SK-N-MC (cell line): ENCODE measurements around the gene RIGI.

Experiments used
- DNase-seq: peaks from one replicate; pipeline ENCODE4 v3.0.0-alpha.2; 2011; ENCODE audit warnings: low read depth, low spot score
- H3K27ac ChIP-seq: fragments of 200-600 bp; sonication (generic); 2 replicates; pipeline ENCODE4 v1.5.1; 2016; ENCODE audit warnings: mixed run types
- H3K36me3 ChIP-seq: fragments of 200-600 bp; sonication (generic); 2 replicates; pipeline ENCODE4 v1.6.1; 2017; ENCODE audit warnings: antibody characterized with exemption, low read length, mixed read lengths; ENCODE audit not compliant: insufficient read depth
- H3K4me3 ChIP-seq: fragments of 200-600 bp; sonication (generic); 2 replicates; pipeline ENCODE4 v1.5.1; 2016
- H3K9ac ChIP-seq: fragments of 200-600 bp; sonication (generic); 2 replicates; pipeline ENCODE4 v1.8.0; 2017; ENCODE audit warnings: mixed run types, mixed read lengths; ENCODE audit not compliant: insufficient read length
- H3K9me3 ChIP-seq: fragments of 200-600 bp; sonication (generic); 2 replicates; pipeline ENCODE4 v1.6.1; 2017; ENCODE audit warnings: low read depth, mild to moderate bottlenecking, antibody characterized with exemption, low read length, moderate library complexity, mixed read lengths
- EZH2 ChIP-seq: fragments of 200-600 bp; sonication (generic); IDR thresholded peaks from one replicate; pipeline ENCODE4 v1.6.1; 2017; ENCODE audit warnings: antibody characterized with exemption
- FOXP2 ChIP-seq: optimal IDR thresholded peaks from 2 replicates; pipeline ENCODE3; 2011; ENCODE audit warnings: mild to moderate bottlenecking, moderate library complexity; ENCODE audit not compliant: insufficient read depth; ENCODE audit errors: extremely low read length, control extremely low read depth
- POLR2AphosphoS5 ChIP-seq: IDR thresholded peaks from 2 replicates; pipeline ENCODE4 v1.6.1; 2012; ENCODE audit warnings: mild to moderate bottlenecking, low read depth, low read length, borderline replicate concordance

The RIGI gene

DNA sequence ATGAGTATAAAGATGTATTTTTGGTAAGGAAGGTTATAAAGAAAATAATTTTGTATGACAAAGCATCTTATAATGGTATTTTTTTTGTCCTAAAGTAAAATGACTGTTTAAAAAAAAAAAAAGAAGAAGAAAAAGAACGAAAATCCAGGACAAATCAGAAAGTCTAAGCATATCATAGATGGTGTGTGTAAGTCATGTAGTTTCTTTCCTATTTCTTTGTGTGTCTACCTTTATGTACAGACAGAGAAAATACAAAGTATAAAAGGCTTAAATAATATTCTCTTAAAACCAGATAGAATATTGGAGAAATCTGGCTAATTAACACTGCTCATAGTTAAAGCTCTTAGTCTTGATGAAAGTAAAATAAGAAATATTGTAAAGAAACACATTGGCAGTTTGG is 7.7 kb downstream of the RIGI start:
- Histone ChIP-seq H3K27ac (no peak overlapping the region), H3K9me3 (peaks cover 6% of the 10 kb centered on the region; the same call in 1 of the 2 replicates), H3K9ac (no peak overlapping the region), H3K36me3 (no peaks in the 10 kb centered on the region), H3K4me3 (no peak overlapping the region)
- no peak for DNase-seq
- no peak for TF ChIP-seq POLR2AphosphoS5
- no peak for TF ChIP-seq EZH2
- TF ChIP-seq FOXP2: no peak

DNA sequence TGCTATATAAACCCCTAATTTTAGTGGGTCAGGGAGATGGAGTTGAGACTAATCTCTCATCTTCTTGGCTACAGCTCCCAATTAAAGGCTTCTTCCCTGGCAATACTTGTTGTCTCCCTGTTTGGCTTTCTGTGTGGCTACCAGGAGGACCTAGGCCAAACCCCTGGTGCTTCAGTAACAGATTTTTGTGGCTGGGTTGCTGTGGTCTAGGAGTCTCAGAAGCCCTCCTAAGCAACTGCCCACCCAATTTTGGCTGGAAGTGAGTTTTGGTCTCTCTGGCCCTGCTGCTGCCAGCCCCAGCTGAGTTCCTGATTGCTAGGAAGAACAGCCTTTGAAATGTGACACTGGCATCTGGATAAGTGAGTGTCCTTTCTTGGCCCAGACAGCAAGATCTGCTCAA is 9.8 kb downstream of the RIGI start:
- Histone ChIP-seq H3K9me3 (peaks cover 6% of the 10 kb centered on the region; the same call in 1 of the 2 replicates), H3K36me3 (no peaks in the 10 kb centered on the region), H3K9ac (no peak overlapping the region), H3K27ac (no peak overlapping the region), H3K4me3 (no peak overlapping the region)
- DNase-seq: no peak
- no peak for TF ChIP-seq POLR2AphosphoS5

DNA sequence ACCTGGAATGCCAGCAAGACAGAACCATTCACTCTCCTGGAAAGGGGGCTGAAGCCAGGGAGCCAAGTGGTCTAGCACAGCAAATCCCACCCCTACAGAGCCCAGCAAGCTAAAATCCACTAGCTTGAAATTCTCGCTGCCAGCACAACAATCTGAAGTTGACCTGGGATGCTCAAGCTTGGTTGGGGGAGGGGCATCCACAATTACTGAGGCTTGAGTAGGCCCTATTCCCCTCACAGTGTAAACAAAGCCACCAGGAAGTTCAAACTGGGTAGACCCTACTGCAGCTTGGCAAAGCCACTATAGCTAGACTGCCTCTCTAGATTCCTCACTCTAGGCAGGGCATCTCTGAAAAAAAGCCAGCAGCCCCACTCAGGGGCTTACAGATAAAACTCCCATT is 17.3 kb downstream of the RIGI start:
- H3K4me3 ChIP-seq: no peak overlapping the region
- H3K9ac ChIP-seq: no peak overlapping the region
- H3K36me3 ChIP-seq: no peaks in the 10 kb centered on the region
- H3K27ac ChIP-seq: no peak overlapping the region
- H3K9me3 ChIP-seq: no peaks in the 10 kb centered on the region
- no peak for DNase-seq
- TF ChIP-seq POLR2AphosphoS5 (no peak), EZH2 (no peak), FOXP2 (no peak)

GRCh38 chr9:32503008-32503407 is 23.0 kb downstream of the RIGI start:
- H3K4me3 ChIP-seq: no peak overlapping the region
- TF ChIP-seq EZH2 (no peak), FOXP2 (no peak), POLR2AphosphoS5 (no peak)
- H3K9me3 ChIP-seq: no peaks in the 10 kb centered on the region
- H3K9ac ChIP-seq: no peak overlapping the region
- H3K27ac ChIP-seq: no peak overlapping the region
- no peaks in the 10 kb centered on the region for H3K36me3 ChIP-seq
- DNase-seq: no peak

DNA sequence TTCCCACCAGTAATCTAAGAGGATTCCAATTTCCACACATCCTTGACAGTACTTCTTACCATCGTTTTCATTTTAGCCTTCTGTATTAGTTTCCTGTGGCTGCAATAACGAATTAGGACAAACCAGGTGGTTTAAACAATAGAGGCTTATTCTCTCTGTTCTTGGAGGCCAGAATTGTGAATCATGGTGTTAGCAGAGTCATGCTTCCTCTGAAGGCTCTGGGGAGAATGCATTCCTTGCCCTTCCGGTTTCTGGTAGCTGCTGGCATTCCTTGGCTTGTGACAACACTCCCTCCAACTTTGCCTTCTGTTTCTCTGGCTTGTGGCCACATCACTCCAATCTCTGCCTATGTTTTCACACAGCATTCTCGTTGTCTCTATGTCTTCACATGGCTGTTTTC is 23.5 kb downstream of the RIGI start:
- no peak overlapping the region for H3K4me3 ChIP-seq
- TF ChIP-seq EZH2: no peak
- no peak for TF ChIP-seq POLR2AphosphoS5
- TF ChIP-seq FOXP2: no peak
- no peak for DNase-seq
- no peaks in the 10 kb centered on the region for H3K9me3 ChIP-seq
- no peak overlapping the region for H3K9ac ChIP-seq
- no peak overlapping the region for H3K27ac ChIP-seq
- no peaks in the 10 kb centered on the region for H3K36me3 ChIP-seq

DNA sequence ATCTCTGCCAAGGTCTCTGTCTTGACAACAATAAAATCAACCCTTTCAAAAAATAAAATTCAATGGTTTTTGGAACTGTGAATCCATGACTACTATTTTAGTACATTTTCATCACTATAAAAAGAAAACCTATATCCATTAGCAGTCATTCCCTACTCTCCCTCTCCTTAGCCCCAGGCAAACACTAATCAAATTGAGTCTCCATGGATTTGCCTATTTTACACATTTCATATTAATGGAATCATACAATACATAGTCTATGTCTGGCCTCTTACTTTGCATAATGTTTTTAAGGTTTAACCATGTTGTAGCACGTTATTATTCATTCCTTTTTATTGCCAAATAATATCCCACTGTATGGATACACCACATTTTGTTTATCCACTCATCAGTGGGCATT is 24.1 kb downstream of the RIGI start:
- no peak overlapping the region for H3K27ac ChIP-seq
- no peak for TF ChIP-seq EZH2
- TF ChIP-seq POLR2AphosphoS5: no peak

DNA sequence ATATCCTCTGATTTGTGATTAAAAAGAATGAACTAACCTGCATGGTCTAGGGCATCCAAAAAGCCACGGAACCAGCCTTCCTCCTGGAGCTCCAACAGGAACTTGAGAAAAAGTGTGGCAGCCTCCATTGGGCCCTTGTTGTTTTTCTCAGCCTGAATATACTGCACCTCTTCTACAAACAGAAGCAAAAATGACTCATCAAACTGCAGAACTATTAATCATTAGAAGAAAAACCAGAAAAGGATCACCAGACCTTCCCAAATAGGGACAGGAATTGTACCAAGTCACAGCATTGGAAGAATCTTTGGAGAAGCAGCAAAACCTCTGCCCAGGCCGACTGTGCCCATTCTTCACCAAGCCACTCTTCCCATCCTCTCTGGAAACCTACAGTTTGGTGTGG is 25.2 kb downstream of the RIGI start:
- DNase-seq: no peak

More for the DNA sequence above, 24.1 kb downstream of the RIGI start:
- DNase-seq: no peak
- H3K4me3 ChIP-seq: no peak overlapping the region
- H3K9me3 ChIP-seq: no peaks in the 10 kb centered on the region
- H3K9ac ChIP-seq: no peak overlapping the region
- no peaks in the 10 kb centered on the region for H3K36me3 ChIP-seq

DNA sequence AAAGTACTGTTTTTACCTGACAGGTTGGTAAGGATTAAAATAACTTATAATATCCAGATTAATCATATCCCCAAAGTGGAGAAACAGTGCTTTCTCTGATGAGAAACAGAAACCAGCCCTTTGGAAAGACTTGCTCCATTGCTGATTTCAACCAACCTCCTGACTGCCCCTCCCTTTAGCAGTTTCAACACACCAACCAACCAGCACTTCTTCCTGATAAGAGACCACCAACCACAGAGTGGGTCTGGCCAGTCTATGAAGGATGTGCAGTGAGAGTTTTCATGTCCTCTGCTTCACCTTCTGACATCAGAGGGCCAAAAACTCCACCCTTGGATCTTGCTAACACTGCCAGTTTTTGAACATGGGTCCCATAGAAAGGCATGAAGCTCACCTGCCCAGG is 28.1 kb downstream of the RIGI start:
- Histone ChIP-seq H3K36me3 (peaks cover 4% of the 10 kb centered on the region; the same call in 1 of the 2 replicates), H3K27ac (no peak overlapping the region), H3K4me3 (no peak overlapping the region), H3K9me3 (no peaks in the 10 kb centered on the region), H3K9ac (no peak overlapping the region)
- no peak for DNase-seq
- no peak for TF ChIP-seq EZH2
- TF ChIP-seq POLR2AphosphoS5: no peak
- no peak for TF ChIP-seq FOXP2

More for the DNA sequence above, 25.2 kb downstream of the RIGI start:
- no peak overlapping the region for H3K27ac ChIP-seq
- H3K9ac ChIP-seq: no peak overlapping the region
- no peaks in the 10 kb centered on the region for H3K9me3 ChIP-seq
- no peaks in the 10 kb centered on the region for H3K36me3 ChIP-seq
- TF ChIP-seq POLR2AphosphoS5 (no peak), FOXP2 (no peak), EZH2 (no peak)
- no peak overlapping the region for H3K4me3 ChIP-seq

DNA sequence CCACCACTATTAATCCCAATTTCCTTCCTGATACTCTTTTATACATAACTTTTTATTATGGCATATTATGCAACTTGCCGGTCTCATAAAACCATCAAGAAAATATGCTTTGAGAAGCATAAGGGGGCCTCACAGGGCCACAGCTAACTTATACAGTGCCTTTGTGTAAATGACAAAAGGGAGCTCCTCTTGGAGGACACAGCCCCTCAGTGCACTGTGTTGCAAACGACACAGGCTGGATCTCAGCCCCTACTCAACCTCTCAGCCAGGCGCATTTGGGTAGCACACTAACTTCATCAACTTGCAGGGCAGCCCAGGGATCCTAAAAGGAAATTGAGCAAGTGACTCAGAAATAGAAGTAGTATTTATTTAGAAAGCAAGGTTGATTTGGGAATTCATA is 35.4 kb downstream of the RIGI start:
- Histone ChIP-seq H3K9me3 (no peaks in the 10 kb centered on the region), H3K4me3 (peak overlapping the region; percentile 35), H3K36me3 (peaks cover 8% of the 10 kb centered on the region), H3K27ac (peak overlapping the region; percentile 40; the same call in 1 of the 2 replicates), H3K9ac (no peak overlapping the region)
- DNase-seq: peak; percentile 86
- TF ChIP-seq FOXP2: no peak
- no peak for TF ChIP-seq EZH2
- peak; percentile 28; the same call in 1 of the 2 replicates for TF ChIP-seq POLR2AphosphoS5
